ENCODE results near the gene MSANTD2.

DNA sequence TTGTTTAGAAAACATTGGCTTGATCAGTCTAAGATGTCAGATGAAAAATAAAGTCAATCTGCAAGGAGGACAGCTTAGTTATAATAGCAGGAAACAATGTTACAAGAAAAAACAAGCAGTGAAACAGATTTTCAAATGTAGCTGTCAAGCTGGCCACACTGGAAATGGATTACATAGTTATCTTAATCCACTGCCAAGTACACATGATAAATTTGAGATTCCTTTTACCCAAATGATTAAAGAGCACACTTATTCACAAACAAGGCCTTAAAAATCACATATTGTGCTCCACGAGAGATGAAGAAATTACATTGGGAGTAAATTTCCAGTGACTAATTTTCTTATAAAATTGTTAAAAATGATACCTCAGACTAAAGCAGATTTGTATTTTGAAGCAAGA, 20.6 kb downstream of the MSANTD2 start:
- TF ChIP-seq MEF2A (IDR thresholded peaks at IDR 0.05; ENCODE audit: borderline replicate concordance, low read depth) (no peak), ELF1 (IDR thresholded peaks at IDR 0.05) (no peak), SIN3A (IDR thresholded peaks at IDR 0.05; ENCODE audit: borderline replicate concordance, low read depth, low read length) (no peak), EZH2phosphoT487 (IDR thresholded peaks at IDR 0.05; ENCODE audit: borderline replicate concordance, low read depth) (no peak), SMC3 (IDR thresholded peaks at IDR 0.05; ENCODE audit: low read depth, low read length) (no peak), YY1 (IDR thresholded peaks at IDR 0.05; ENCODE audit: low read depth) (no peak), GABPA (IDR thresholded peaks at IDR 0.05; ENCODE audit: low read depth) (no peak), TAF1 (IDR thresholded peaks at IDR 0.05; ENCODE audit: borderline replicate concordance, low read depth, low read length) (no peak), EP300 (IDR thresholded peaks at IDR 0.05; ENCODE audit: borderline replicate concordance in 1 of 2, low read depth in 1 of 2, low read length in 1 of 2) (no peak)
- TF ChIP-seq, protein P1, sequence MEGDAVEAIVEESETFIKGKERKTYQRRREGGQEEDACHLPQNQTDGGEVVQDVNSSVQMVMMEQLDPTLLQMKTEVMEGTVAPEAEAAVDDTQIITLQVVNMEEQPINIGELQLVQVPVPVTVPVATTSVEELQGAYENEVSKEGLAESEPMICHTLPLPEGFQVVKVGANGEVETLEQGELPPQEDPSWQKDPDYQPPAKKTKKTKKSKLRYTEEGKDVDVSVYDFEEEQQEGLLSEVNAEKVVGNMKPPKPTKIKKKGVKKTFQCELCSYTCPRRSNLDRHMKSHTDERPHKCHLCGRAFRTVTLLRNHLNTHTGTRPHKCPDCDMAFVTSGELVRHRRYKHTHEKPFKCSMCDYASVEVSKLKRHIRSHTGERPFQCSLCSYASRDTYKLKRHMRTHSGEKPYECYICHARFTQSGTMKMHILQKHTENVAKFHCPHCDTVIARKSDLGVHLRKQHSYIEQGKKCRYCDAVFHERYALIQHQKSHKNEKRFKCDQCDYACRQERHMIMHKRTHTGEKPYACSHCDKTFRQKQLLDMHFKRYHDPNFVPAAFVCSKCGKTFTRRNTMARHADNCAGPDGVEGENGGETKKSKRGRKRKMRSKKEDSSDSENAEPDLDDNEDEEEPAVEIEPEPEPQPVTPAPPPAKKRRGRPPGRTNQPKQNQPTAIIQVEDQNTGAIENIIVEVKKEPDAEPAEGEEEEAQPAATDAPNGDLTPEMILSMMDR (IDR thresholded peaks at IDR 0.05): no peak

Data from SK-N-SH (cell line).